Measurements from ENCODE around the gene ARMC2. TPM values are rescaled to one million over a fixed set of nuclear protein-coding genes. Genes with fewer than 3 reads are reported as not detected.

Gene ARMC2
- total RNA-seq, 1 donor: 1.4 TPM

DNA sequence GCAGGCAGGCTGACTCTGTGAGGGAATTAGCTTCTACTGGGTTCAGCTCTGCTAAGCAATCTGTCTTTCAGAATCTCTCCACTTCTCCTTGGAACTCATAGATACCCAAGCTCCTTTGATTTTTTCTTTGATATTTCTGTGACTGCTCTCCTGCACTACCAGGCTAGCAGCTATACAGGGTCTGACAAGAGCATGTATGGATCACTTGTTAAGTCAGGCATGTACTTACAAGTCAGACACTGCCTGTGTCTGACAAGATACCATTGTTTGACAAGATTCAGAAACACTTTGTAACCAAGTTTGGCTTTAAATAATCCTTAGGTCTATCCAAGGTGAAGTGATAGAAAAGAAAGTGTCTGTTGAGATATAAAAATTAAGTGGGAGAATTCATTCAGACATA is 167.0 kb downstream of the ARMC2 start:
- Histone ChIP-seq H3K36me3 (ENCODE audit: insufficient read depth, low read length) (no peaks in the 10 kb centered on the region), H2AFZ (ENCODE audit: low read length) (no peak overlapping the region), H3K27ac (ENCODE audit: low read depth, low read length) (no peak overlapping the region), H3K4me2 (ENCODE audit: insufficient read depth, low read length) (no peak overlapping the region), H3K4me3 (ENCODE audit: insufficient read depth, low read length) (no peak overlapping the region), H4K20me1 (ENCODE audit: insufficient read depth, low read length) (no peaks in the 10 kb centered on the region), H3K27me3 (ENCODE audit: insufficient read depth, low read length) (no peaks in the 10 kb centered on the region), H3K4me1 (ENCODE audit: insufficient read depth, low read length) (no peaks in the 10 kb centered on the region), H3K79me2 (ENCODE audit: insufficient read depth, low read length) (no peaks in the 10 kb centered on the region), H3K9me3 (ENCODE audit: low read depth, low read length) (no peaks in the 10 kb centered on the region)
- TF ChIP-seq, protein P1, sequence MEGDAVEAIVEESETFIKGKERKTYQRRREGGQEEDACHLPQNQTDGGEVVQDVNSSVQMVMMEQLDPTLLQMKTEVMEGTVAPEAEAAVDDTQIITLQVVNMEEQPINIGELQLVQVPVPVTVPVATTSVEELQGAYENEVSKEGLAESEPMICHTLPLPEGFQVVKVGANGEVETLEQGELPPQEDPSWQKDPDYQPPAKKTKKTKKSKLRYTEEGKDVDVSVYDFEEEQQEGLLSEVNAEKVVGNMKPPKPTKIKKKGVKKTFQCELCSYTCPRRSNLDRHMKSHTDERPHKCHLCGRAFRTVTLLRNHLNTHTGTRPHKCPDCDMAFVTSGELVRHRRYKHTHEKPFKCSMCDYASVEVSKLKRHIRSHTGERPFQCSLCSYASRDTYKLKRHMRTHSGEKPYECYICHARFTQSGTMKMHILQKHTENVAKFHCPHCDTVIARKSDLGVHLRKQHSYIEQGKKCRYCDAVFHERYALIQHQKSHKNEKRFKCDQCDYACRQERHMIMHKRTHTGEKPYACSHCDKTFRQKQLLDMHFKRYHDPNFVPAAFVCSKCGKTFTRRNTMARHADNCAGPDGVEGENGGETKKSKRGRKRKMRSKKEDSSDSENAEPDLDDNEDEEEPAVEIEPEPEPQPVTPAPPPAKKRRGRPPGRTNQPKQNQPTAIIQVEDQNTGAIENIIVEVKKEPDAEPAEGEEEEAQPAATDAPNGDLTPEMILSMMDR (IDR thresholded peaks at IDR 0.05; ENCODE audit: extremely low read depth, low read depth, low read length): no peak
- no peak for DNase-seq (ENCODE audit: insufficient read length, low spot score, missing footprints)

DNA sequence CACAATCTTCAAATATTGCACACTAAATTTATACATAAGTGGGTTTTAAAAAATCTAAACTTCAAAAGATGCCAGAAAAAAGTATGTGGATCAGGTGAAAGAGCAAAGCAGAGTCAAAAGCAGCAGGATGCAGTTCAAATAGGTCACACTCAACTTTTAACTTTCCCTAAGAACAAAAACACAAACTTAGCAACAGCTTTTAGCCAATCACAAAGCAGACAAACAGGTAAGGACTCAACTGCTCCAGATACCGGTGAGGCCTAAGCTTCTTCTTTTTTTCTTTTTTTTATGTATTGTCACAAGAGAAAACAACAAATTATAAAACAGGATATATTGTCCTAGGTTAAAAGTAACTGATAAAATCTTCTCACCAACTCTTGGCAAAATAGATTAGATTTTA is 171.7 kb downstream of the ARMC2 start:
- H3K79me2 ChIP-seq (ENCODE audit: insufficient read depth, low read length): no peaks in the 10 kb centered on the region
- TF ChIP-seq, protein P1 (IDR thresholded peaks at IDR 0.05; ENCODE audit: extremely low read depth, low read depth, low read length): no peak
- DNase-seq (ENCODE audit: insufficient read length, low spot score, missing footprints): no peak

DNA sequence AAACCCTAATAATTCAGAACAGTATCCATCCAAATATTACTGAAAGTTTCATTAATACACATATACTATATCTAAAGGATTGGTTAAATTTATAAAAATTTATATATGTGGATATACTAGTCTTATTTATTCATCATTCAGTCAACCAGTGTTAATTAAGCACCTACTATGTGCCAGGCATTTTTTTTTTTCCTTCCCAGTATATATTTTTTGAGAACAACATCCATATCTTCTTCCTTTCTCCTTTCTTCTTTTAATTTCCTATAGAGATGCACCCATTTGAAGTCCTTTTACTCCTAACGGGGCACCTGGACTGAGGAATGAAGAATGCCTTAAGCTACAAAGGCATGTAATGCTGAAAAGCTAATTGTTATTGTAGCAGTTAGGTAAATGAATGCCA is 173.6 kb downstream of the ARMC2 start:
- no peaks in the 10 kb centered on the region for H3K9me3 ChIP-seq (ENCODE audit: low read depth, low read length)
- DNase-seq (ENCODE audit: insufficient read length, low spot score, missing footprints): no peak
- H3K36me3 ChIP-seq (ENCODE audit: insufficient read depth, low read length): no peaks in the 10 kb centered on the region
- no peak overlapping the region for H3K4me2 ChIP-seq (ENCODE audit: insufficient read depth, low read length)
- H3K4me3 ChIP-seq (ENCODE audit: insufficient read depth, low read length): no peak overlapping the region
- H3K79me2 ChIP-seq (ENCODE audit: insufficient read depth, low read length): no peaks in the 10 kb centered on the region
- peaks cover 11% of the 10 kb centered on the region for H3K4me1 ChIP-seq (ENCODE audit: insufficient read depth, low read length)
- no peaks in the 10 kb centered on the region for H4K20me1 ChIP-seq (ENCODE audit: insufficient read depth, low read length)
- no peak overlapping the region for H2AFZ ChIP-seq (ENCODE audit: low read length)
- H3K27ac ChIP-seq (ENCODE audit: low read depth, low read length): no peak overlapping the region
- no peaks in the 10 kb centered on the region for H3K27me3 ChIP-seq (ENCODE audit: insufficient read depth, low read length)
- TF ChIP-seq, protein P1 (IDR thresholded peaks at IDR 0.05; ENCODE audit: extremely low read depth, low read depth, low read length): no peak

More for the DNA sequence above, 171.7 kb downstream of the ARMC2 start:
- Histone ChIP-seq H3K4me2 (ENCODE audit: insufficient read depth, low read length) (no peak overlapping the region), H3K27me3 (ENCODE audit: insufficient read depth, low read length) (no peaks in the 10 kb centered on the region), H3K36me3 (ENCODE audit: insufficient read depth, low read length) (no peaks in the 10 kb centered on the region), H3K4me3 (ENCODE audit: insufficient read depth, low read length) (no peak overlapping the region), H3K4me1 (ENCODE audit: insufficient read depth, low read length) (peaks cover 9% of the 10 kb centered on the region), H2AFZ (ENCODE audit: low read length) (no peak overlapping the region), H4K20me1 (ENCODE audit: insufficient read depth, low read length) (no peaks in the 10 kb centered on the region), H3K9me3 (ENCODE audit: low read depth, low read length) (no peaks in the 10 kb centered on the region), H3K27ac (ENCODE audit: low read depth, low read length) (no peak overlapping the region)

DNA sequence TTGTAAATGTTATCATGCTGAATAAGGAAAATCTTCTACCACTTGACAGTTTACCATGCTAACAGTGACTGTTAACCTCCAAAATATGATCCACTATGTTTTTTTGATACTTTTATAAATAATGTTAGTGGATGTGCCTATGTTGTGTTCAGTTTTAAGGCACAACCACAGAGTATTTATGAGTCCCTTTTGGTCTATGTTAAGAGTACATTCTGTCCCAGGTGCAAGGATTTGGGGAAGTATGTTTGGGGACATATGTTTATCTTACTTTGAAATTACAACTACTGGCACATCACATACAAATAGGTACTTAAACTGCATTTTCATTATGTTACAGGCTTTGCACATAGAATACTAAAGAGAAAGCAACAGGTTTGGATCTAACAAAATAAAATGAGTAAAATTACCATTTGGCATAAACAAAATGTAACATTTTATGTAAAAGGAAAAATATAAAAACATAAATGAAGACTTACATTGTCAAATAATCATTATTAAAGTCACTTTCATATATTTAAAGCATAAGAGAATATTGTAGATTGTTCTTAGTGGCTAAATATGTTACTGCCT is 175.2 kb downstream of the ARMC2 start:
- no peak overlapping the region for H2AFZ ChIP-seq (ENCODE audit: low read length)
- no peak overlapping the region for H3K4me2 ChIP-seq (ENCODE audit: insufficient read depth, low read length)
- H3K4me1 ChIP-seq (ENCODE audit: insufficient read depth, low read length): peaks cover 11% of the 10 kb centered on the region
- no peaks in the 10 kb centered on the region for H3K27me3 ChIP-seq (ENCODE audit: insufficient read depth, low read length)
- no peaks in the 10 kb centered on the region for H3K79me2 ChIP-seq (ENCODE audit: insufficient read depth, low read length)
- no peak overlapping the region for H3K27ac ChIP-seq (ENCODE audit: low read depth, low read length)
- no peaks in the 10 kb centered on the region for H3K9me3 ChIP-seq (ENCODE audit: low read depth, low read length)
- TF ChIP-seq, protein P1 (IDR thresholded peaks at IDR 0.05; ENCODE audit: extremely low read depth, low read depth, low read length): no peak
- DNase-seq (ENCODE audit: insufficient read length, low spot score, missing footprints): no peak
- no peaks in the 10 kb centered on the region for H3K36me3 ChIP-seq (ENCODE audit: insufficient read depth, low read length)
- no peaks in the 10 kb centered on the region for H4K20me1 ChIP-seq (ENCODE audit: insufficient read depth, low read length)
- no peak overlapping the region for H3K4me3 ChIP-seq (ENCODE audit: insufficient read depth, low read length)

Small RNAs within 50 kb of the gene (small RNA-seq; reads per million reads assigned to genes)
- gene AL445189.2 (not detected), gene Z95118.1 (not detected)

Other genes starting within 250 kb of the ARMC2 start
- 26.1 and 30.4 TPM in 2 replicates for gene SESN1, start 246.4 kb downstream of the ARMC2 start, total RNA-seq
- gene CEP57L1, start 247.1 kb downstream of the ARMC2 start, total RNA-seq: 17.7 and 23.6 TPM in 2 replicates